GM12872 (cell line): Measurements from ENCODE around the gene RNF130.

Experiments used
- TF ChIP-seq, protein P1 (sequence below): IDR thresholded peaks from 3 replicates; pipeline ENCODE4 v1.5.1; 2011; ENCODE audit warnings: low read depth, mild to moderate bottlenecking, low read length, moderate library complexity; ENCODE audit not compliant: insufficient read depth

Gene RNF130

GRCh38 chr5:179955062-179955461 lies 116.5 kb downstream of the RNF130 start:
- TF ChIP-seq, protein P1, sequence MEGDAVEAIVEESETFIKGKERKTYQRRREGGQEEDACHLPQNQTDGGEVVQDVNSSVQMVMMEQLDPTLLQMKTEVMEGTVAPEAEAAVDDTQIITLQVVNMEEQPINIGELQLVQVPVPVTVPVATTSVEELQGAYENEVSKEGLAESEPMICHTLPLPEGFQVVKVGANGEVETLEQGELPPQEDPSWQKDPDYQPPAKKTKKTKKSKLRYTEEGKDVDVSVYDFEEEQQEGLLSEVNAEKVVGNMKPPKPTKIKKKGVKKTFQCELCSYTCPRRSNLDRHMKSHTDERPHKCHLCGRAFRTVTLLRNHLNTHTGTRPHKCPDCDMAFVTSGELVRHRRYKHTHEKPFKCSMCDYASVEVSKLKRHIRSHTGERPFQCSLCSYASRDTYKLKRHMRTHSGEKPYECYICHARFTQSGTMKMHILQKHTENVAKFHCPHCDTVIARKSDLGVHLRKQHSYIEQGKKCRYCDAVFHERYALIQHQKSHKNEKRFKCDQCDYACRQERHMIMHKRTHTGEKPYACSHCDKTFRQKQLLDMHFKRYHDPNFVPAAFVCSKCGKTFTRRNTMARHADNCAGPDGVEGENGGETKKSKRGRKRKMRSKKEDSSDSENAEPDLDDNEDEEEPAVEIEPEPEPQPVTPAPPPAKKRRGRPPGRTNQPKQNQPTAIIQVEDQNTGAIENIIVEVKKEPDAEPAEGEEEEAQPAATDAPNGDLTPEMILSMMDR, result no peak

DNA sequence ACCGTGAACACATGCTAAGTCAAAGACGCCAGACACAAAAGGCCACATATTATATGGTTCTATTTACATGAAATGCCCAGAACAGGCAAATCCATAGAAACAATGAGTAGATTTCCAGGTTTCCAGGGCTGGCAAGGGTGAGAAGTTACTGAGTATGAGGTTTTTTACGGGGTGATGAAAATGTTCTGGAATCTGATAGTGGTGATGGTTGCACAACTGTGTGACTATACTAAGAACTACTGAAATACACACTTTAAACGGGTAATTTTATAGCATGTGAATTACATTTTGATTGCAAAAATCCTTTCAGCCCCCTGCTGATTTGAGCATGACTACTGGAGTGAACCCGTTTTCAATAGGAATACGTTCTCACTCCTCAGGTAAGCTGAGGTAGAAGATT lies 117.1 kb downstream of the RNF130 start:
- TF ChIP-seq, protein P1, result no peak

GRCh38 chr5:179953987-179954386 lies 117.6 kb downstream of the RNF130 start:
- TF ChIP-seq, protein P1, result no peak

DNA sequence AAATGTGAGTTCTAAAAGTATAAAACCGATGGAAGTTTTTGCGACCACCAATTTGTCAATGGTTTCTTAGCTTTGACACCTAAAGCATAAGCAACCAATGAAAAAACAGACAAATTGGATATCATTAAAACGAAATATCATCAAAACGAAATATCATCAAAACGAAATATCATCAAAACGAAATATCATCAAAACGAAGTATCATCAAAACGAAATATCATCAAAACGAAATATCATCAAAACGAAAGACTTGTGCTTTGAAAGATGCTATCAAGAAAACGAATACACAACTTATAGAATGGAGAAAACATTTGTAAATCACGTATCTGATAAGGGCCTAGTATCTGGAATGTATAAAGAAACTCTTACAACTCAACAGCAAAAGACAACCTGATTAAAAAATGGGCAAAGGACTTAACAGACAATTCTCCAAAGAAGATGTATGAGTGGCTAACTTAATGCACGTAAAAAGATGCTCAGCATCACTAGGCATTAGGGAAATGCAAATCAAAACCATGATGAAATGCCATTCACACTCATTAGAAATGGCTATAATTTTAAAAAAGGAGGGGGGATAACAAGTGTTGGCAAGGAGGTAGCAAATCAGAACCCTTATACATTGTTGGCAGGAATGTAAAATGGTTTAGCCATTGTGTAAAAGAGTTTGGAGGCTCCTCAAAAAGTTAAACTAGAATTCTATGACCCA lies 134.4 kb downstream of the RNF130 start:
- TF ChIP-seq, protein P1, result no peak

DNA sequence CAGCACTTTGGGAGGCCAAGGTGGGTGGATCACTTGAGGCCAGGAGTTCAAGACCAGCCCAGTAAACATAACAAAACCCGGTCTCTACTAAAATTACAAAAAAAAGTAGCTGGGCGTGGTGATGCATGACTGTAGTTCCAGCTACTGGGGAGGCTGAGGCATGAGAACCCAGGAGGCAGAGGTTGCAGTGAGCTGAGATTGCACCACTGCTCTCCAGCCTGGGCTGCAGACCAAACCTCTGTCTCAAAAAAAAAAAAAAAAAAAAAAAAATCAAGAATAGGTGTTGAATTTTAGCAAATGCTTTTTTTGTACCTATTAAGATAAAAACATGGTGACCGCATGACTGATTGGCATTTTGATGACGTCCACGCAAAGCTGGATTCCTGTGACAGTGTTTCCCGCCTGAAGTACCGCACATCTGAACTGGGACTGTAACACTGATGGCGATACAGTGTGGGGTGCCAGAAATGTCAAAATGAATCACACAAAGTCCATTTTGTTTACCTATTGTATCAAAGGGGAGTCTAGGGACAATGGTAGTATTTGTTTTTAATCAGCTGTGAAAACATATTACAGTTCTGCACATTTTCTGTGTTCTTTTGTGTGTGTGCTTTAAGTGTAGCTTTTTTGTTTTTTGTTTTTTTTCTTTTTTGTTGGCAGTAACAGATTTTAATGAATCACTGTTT lies 140.6 kb downstream of the RNF130 start:
- TF ChIP-seq, protein P1, result no peak

DNA sequence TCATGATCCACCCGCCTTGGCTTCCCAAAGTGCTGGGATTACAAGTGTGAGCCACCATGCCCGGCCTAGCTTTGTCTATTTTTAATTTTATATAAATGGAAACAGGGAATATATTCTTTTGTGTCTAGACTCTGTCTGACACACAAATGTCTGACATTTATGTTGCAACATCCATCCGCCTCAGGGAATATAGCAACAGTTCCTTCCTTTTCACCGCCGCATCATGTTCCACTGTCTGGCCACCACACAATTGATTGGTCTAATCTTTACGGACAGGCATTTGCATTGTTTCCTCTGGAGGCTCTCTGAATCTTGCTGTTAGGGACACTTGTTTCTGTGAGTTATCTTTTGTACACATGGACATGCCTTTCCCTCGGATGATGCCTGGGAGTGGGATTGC lies 143.7 kb downstream of the RNF130 start:
- TF ChIP-seq, protein P1, result no peak

- TF ChIP-seq, protein P1, result no peak
These were observed 144.9 kb downstream of the RNF130 start for GRCh38 chr5:179926657-179927056.
